Measurements from ENCODE around the gene FHOD3.

The FHOD3 gene

DNA sequence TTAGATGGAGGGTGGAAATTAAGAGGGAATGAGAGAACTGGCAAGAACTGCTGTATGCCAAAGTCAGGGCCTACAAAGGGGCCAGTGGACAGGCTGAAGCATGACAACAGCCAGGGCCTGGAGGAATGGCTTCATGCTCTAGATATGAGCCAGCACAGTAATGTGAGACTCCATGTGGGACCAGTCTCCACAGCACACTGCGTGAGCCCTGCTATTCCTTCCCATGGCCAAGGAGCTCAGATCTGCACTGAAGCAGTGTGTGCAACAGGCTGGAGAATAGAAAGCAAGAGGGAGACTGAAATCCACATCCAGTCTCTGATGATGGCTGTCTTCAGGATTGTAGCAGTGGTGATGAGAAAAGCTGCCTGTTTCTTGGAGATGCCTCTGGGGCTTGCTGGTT, 368.4 kb downstream of the FHOD3 start:
- TF ChIP-seq, protein P1, sequence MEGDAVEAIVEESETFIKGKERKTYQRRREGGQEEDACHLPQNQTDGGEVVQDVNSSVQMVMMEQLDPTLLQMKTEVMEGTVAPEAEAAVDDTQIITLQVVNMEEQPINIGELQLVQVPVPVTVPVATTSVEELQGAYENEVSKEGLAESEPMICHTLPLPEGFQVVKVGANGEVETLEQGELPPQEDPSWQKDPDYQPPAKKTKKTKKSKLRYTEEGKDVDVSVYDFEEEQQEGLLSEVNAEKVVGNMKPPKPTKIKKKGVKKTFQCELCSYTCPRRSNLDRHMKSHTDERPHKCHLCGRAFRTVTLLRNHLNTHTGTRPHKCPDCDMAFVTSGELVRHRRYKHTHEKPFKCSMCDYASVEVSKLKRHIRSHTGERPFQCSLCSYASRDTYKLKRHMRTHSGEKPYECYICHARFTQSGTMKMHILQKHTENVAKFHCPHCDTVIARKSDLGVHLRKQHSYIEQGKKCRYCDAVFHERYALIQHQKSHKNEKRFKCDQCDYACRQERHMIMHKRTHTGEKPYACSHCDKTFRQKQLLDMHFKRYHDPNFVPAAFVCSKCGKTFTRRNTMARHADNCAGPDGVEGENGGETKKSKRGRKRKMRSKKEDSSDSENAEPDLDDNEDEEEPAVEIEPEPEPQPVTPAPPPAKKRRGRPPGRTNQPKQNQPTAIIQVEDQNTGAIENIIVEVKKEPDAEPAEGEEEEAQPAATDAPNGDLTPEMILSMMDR (IDR thresholded peaks at IDR 0.05; ENCODE audit: low read depth, low read length) = no peak
- no peak for DNase-seq (ENCODE audit: extremely low read depth, low read depth)

DNA sequence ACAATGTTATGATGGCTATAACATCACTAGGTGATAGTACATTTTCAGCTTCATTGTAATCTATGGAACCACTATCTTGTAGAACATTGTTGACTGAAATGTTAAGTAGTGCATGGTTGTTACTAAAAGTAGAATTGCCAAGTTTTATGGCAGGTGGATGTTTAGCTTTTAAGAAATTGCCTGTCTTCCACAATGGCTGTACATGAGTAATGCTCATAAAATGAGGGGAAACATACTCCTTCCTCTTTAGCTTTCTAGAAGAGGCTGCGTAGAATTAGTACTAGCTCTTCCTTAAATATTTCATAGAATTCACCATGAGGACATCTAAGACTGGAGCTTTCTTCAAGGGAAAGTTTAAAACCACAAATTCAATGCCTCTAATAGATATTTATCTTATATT, 370.3 kb downstream of the FHOD3 start:
- DNase-seq (ENCODE audit: extremely low read depth, low read depth) = no peak

DNA sequence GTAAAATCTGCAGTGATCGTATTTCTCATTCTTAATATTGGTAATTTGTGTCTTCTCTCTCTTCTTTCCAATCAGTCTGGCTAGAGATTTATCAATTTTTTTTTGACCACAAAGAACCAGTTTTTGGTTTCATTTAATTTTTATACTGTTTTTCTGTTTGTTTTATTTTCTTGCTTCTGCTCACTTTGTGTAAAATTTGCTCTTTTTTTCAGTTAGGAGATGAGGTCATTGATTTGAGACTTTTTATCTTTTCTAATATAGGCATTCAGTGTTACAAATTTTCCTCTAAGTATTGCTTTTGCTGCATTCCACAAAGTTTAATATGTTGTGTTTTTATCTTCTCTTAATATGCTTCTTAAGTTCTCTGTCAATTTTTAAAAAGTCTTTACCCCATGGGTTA, 370.8 kb downstream of the FHOD3 start:
- DNase-seq (ENCODE audit: extremely low read depth, low read depth) = no peak
- TF ChIP-seq, protein P1 (IDR thresholded peaks at IDR 0.05; ENCODE audit: low read depth, low read length) = no peak

More for the DNA sequence above, 370.3 kb downstream of the FHOD3 start:
- TF ChIP-seq, protein P1 (IDR thresholded peaks at IDR 0.05; ENCODE audit: low read depth, low read length) = no peak

DNA sequence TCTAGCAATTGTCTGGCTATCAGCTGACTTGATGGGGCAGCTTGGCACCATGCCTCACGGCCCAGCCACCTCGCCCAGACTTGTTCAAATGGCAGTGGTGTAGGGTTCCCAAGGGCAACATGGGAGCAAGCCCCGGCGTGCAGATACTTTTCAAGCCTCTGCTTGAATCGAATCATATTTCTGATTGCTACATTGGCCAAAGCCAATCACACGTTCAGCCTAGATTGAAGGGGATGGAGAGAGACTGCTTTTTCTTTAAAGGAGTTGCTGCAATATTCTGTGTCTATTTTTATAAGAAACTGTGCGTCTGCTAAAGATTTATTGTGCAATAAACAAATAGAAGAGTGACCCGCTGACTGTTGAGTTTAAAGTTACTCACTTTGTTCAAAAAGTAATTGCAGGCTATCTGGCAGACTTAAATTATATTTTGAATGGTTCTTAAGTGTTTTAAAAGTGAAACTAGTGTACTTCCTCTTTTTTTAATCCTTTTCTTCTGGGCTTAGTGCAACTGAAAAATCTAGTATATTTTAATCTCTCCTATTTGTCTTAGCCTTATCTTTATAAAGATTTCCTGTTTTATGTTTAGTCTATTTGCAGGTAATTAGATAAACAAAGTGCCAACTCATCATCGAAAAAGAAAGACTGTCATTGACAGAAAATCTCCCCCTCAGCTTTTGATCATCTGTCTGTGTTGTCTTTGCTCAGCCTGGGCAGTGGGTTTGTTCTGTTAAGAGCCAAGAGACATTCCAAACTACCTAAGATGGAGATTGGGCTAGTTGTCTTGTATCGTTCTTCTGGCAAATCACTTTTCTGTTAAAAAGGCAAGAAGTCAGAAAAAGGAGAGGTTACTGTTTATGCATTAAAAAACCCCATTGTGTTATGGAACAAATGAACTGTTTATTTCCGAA, 375.2 kb downstream of the FHOD3 start:
- TF ChIP-seq, protein P1 (IDR thresholded peaks at IDR 0.05; ENCODE audit: low read depth, low read length) = no peak
- peak; percentile 70 for DNase-seq (ENCODE audit: extremely low read depth, low read depth)

DNA sequence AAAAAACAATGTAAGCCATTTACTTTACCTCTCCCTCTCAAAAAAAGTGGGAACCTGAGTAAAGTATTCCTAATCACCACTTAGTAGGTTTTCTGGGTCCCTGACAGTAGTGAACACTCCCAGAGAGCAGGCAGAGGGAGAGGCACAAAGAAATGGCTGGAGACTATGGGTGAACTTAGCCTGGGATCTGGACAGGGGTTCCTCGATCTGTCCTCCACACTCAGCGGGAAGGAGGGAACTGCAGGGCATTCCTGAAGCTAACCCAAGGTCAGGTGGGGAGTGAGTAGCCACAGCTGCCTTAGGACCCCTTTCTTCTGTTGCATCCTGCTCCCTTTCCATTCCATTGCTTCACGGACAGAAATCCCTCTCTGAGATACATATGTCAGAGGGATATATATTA, 375.9 kb downstream of the FHOD3 start:
- no peak for DNase-seq (ENCODE audit: extremely low read depth, low read depth)
- TF ChIP-seq, protein P1 (IDR thresholded peaks at IDR 0.05; ENCODE audit: low read depth, low read length) = no peak

DNA sequence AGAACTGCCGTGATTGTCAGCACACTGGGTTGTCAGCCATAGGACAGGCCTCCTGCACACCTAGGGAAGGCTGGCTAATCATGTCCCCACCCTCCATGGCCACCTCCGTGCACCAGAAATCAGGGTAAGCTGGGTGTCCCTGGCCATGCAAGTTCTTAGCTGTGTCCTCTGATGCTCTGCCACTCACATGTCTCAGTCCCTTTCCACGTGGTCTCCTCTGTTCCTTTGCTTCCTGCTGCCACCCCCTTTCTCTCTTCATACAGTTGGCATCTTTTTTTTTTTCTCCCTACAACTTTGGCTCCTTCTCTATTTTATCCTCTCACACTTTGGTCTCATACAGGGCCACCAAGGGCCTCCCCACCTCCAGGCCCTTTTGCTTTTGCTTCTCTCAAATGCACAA, 377.6 kb downstream of the FHOD3 start:
- DNase-seq (ENCODE audit: extremely low read depth, low read depth) = no peak
- TF ChIP-seq, protein P1 (IDR thresholded peaks at IDR 0.05; ENCODE audit: low read depth, low read length) = no peak

DNA sequence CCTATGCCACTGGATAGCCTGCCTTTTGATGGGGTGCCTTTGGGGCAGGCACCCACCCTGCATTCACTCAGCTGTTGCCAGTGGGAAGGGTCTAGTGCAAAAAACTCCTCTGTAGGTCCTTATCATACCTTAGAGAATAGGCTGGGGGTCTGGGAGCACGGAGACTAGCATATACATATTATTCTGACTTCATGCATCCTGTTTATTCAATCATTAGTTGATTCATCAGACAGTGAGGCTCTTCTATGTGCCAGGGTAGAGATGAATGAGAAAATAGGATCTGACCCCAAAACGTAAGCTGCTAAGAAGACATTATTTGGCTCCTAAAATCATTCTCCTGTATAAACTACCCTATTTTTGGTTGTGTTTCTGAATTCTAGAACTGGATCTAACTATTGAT, 378.0 kb downstream of the FHOD3 start:
- no peak for DNase-seq (ENCODE audit: extremely low read depth, low read depth)
- TF ChIP-seq, protein P1 (IDR thresholded peaks at IDR 0.05; ENCODE audit: low read depth, low read length) = no peak

All from AG09319 (cell line).